T-helper 2 cell treated with Interferon-gamma antibody and Interleukin-4, amounts not matched to agents 5 μg/mL and 100 μg/mL, for 36 hours (primary cell): Measurements from ENCODE around the gene GRAMD4.
"Not testable (repeated sequence)": the region's sequence is repeated elsewhere in the genome, so short reads cannot be mapped to it uniquely, and the experiment has no call there.

Experiments used
- DNase-seq: peaks from one replicate; pipeline ENCODE4 v3.0.0; 2021; ENCODE audit warnings: low spot score
- H3K27ac Mint-ChIP-seq: one replicate; pipeline ENCODE4 v1.8.0; 2021; ENCODE audit warnings: mild to moderate bottlenecking, mixed read lengths
- H3K27me3 Mint-ChIP-seq: one replicate; pipeline ENCODE4 v1.8.0; 2021; ENCODE audit warnings: low read depth, mixed read lengths
- H3K36me3 Mint-ChIP-seq: one replicate; pipeline ENCODE4 v1.8.0; 2021; ENCODE audit warnings: low read depth, mixed read lengths
- H3K4me1 Mint-ChIP-seq: one replicate; pipeline ENCODE4 v1.8.0; 2021; ENCODE audit warnings: low read depth, mixed read lengths
- H3K4me3 Mint-ChIP-seq: one replicate; pipeline ENCODE4 v1.8.0; 2022; ENCODE audit warnings: mild to moderate bottlenecking, moderate library complexity, mixed read lengths
- H3K9me3 Mint-ChIP-seq: one replicate; pipeline ENCODE4 v1.8.0; 2021; ENCODE audit warnings: mixed read lengths

The GRAMD4 gene

GRCh38 chr22:46638601-46639431, 18.6 kb downstream of the GRAMD4 start:
- no peak overlapping the region for H3K4me3 Mint-ChIP-seq
- H3K36me3 Mint-ChIP-seq, result peaks cover 9% of the 10 kb centered on the region
- H3K27ac Mint-ChIP-seq, result no peak overlapping the region
- no peaks in the 10 kb centered on the region for H3K9me3 Mint-ChIP-seq
- no peak for DNase-seq
- peaks cover 5% of the 10 kb centered on the region for H3K4me1 Mint-ChIP-seq
- H3K27me3 Mint-ChIP-seq, result no peaks in the 10 kb centered on the region

GRCh38 chr22:46639843-46640242, 19.7 kb downstream of the GRAMD4 start:
- H3K9me3 Mint-ChIP-seq, result no peaks in the 10 kb centered on the region
- DNase-seq, result no peak
- H3K36me3 Mint-ChIP-seq, result peaks cover 11% of the 10 kb centered on the region
- H3K4me3 Mint-ChIP-seq, result no peak overlapping the region
- no peak overlapping the region for H3K27ac Mint-ChIP-seq
- H3K4me1 Mint-ChIP-seq, result peaks cover 2% of the 10 kb centered on the region
- H3K27me3 Mint-ChIP-seq, result no peaks in the 10 kb centered on the region

- H3K9me3 Mint-ChIP-seq, result no peaks in the 10 kb centered on the region
- H3K4me3 Mint-ChIP-seq, result no peak overlapping the region
- peaks cover 2% of the 10 kb centered on the region for H3K4me1 Mint-ChIP-seq
- no peak for DNase-seq
- no peak overlapping the region for H3K27ac Mint-ChIP-seq
- no peaks in the 10 kb centered on the region for H3K27me3 Mint-ChIP-seq
- H3K36me3 Mint-ChIP-seq, result peaks cover 11% of the 10 kb centered on the region
Observed at GRCh38 chr22:46640293-46641055, 20.3 kb downstream of the GRAMD4 start.

GRCh38 chr22:46641811-46642266, 21.7 kb downstream of the GRAMD4 start:
- no peak overlapping the region for H3K27ac Mint-ChIP-seq

GRCh38 chr22:46642840-46643480, 22.8 kb downstream of the GRAMD4 start:
- not testable (repeated sequence) for H3K4me3 Mint-ChIP-seq, H3K4me1 Mint-ChIP-seq, H3K9me3 Mint-ChIP-seq, H3K27me3 Mint-ChIP-seq, H3K27ac Mint-ChIP-seq, DNase-seq
- peaks cover 15% of the 10 kb centered on the region for H3K36me3 Mint-ChIP-seq

More at GRCh38 chr22:46641811-46642266, 21.7 kb downstream of the GRAMD4 start:
- no peaks in the 10 kb centered on the region for H3K27me3 Mint-ChIP-seq
- H3K36me3 Mint-ChIP-seq, result peaks cover 14% of the 10 kb centered on the region
- H3K4me3 Mint-ChIP-seq, result no peak overlapping the region
- no peak for DNase-seq
- peaks cover 2% of the 10 kb centered on the region for H3K4me1 Mint-ChIP-seq
- no peaks in the 10 kb centered on the region for H3K9me3 Mint-ChIP-seq

- H3K4me3 Mint-ChIP-seq, result no peak overlapping the region
- H3K4me1 Mint-ChIP-seq, result peaks cover 2% of the 10 kb centered on the region
- H3K9me3 Mint-ChIP-seq, result no peaks in the 10 kb centered on the region
- no peaks in the 10 kb centered on the region for H3K27me3 Mint-ChIP-seq
- H3K27ac Mint-ChIP-seq, result no peak overlapping the region
- no peak for DNase-seq
- H3K36me3 Mint-ChIP-seq, result peaks cover 9% of the 10 kb centered on the region
Observed at GRCh38 chr22:46646531-46647215, 26.5 kb downstream of the GRAMD4 start.

GRCh38 chr22:46648225-46648820, 28.1 kb downstream of the GRAMD4 start:
- not testable (repeated sequence) for H3K36me3 Mint-ChIP-seq, H3K27ac Mint-ChIP-seq, DNase-seq, H3K9me3 Mint-ChIP-seq, H3K27me3 Mint-ChIP-seq, H3K4me3 Mint-ChIP-seq
- H3K4me1 Mint-ChIP-seq, result peaks cover 10% of the 10 kb centered on the region

- no peak for DNase-seq
- Mint-ChIP-seq H3K27me3 (no peaks in the 10 kb centered on the region), H3K4me3 (no peak overlapping the region), H3K4me1 (peaks cover 15% of the 10 kb centered on the region), H3K9me3 (no peaks in the 10 kb centered on the region), H3K36me3 (peaks cover 5% of the 10 kb centered on the region), H3K27ac (no peak overlapping the region)
Observed at GRCh38 chr22:46649141-46650077, 29.2 kb downstream of the GRAMD4 start.

- no peaks in the 10 kb centered on the region for H3K27me3 Mint-ChIP-seq
- DNase-seq, result no peak
- H3K4me1 Mint-ChIP-seq, result peaks cover 15% of the 10 kb centered on the region
- H3K4me3 Mint-ChIP-seq, result no peak overlapping the region
- no peak overlapping the region for H3K27ac Mint-ChIP-seq
- H3K36me3 Mint-ChIP-seq, result peaks cover 5% of the 10 kb centered on the region
- no peaks in the 10 kb centered on the region for H3K9me3 Mint-ChIP-seq
Observed at GRCh38 chr22:46650078-46650810, 30.1 kb downstream of the GRAMD4 start.

- peaks cover 15% of the 10 kb centered on the region for H3K4me1 Mint-ChIP-seq
- no peaks in the 10 kb centered on the region for H3K27me3 Mint-ChIP-seq
- no peak overlapping the region for H3K4me3 Mint-ChIP-seq
- H3K9me3 Mint-ChIP-seq, result no peaks in the 10 kb centered on the region
- DNase-seq, result no peak
- peak overlapping the region; percentile 20 for H3K27ac Mint-ChIP-seq
- peaks cover 5% of the 10 kb centered on the region for H3K36me3 Mint-ChIP-seq
Observed at GRCh38 chr22:46651316-46651715, 31.1 kb downstream of the GRAMD4 start.

- Mint-ChIP-seq H3K4me1 (peaks cover 15% of the 10 kb centered on the region), H3K27ac (peak overlapping the region; percentile 61), H3K4me3 (no peak overlapping the region), H3K9me3 (no peaks in the 10 kb centered on the region), H3K27me3 (no peaks in the 10 kb centered on the region), H3K36me3 (peaks cover 1% of the 10 kb centered on the region)
- peak; percentile 51 for DNase-seq
Observed at GRCh38 chr22:46652081-46652846, 32.1 kb downstream of the GRAMD4 start.
